ENCODE data around the gene RHEBL1. TPM values are rescaled to one million over a fixed set of nuclear protein-coding genes. Genes with fewer than 3 reads are reported as not detected.
A peak's percentile ranks its signal among the peaks of the same experiment; 100 is the strongest.

Gene RHEBL1, protein sequence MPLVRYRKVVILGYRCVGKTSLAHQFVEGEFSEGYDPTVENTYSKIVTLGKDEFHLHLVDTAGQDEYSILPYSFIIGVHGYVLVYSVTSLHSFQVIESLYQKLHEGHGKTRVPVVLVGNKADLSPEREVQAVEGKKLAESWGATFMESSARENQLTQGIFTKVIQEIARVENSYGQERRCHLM
- 1.2 TPM for total RNA-seq
- 1 to 10 TPM; 1.5 to 3.4 (median 1.9) TPM for polyA plus RNA-seq (ENCODE audit: insufficient read depth in 1 of 8, insufficient read length in 8 of 8, low replicate concordance in 1 of 8)
- long read RNA-seq, donor 1 = 0 reads
- long read RNA-seq, donor 2 = 0 reads
- long read RNA-seq, donor 3, partial matches to known transcripts = 0 of 1 reads
- long read RNA-seq, donor 3, other reads (novel, unspliced or antisense) = 0 of 1 reads
- long read RNA-seq, donor 4 = 0 reads
- long read RNA-seq, donor 5, partial matches to known transcripts = 0 of 1 reads
- long read RNA-seq, donor 5, other reads (novel, unspliced or antisense) = 0 of 1 reads
- long read RNA-seq, donor 6 = 0 reads
- long read RNA-seq, donor 7, partial matches to known transcripts = 0 of 1 reads
- long read RNA-seq, donor 7, other reads (novel, unspliced or antisense) = 0 of 1 reads
- long read RNA-seq, donor 8 = 0 reads
- long read RNA-seq, donor 9, partial matches to known transcripts = 0 of 3 reads
- long read RNA-seq, donor 9, other reads (novel, unspliced or antisense) = 0 of 3 reads
- long read RNA-seq, donor 10 = 0 reads
- long read RNA-seq, donor 11 = 0 reads

DNA sequence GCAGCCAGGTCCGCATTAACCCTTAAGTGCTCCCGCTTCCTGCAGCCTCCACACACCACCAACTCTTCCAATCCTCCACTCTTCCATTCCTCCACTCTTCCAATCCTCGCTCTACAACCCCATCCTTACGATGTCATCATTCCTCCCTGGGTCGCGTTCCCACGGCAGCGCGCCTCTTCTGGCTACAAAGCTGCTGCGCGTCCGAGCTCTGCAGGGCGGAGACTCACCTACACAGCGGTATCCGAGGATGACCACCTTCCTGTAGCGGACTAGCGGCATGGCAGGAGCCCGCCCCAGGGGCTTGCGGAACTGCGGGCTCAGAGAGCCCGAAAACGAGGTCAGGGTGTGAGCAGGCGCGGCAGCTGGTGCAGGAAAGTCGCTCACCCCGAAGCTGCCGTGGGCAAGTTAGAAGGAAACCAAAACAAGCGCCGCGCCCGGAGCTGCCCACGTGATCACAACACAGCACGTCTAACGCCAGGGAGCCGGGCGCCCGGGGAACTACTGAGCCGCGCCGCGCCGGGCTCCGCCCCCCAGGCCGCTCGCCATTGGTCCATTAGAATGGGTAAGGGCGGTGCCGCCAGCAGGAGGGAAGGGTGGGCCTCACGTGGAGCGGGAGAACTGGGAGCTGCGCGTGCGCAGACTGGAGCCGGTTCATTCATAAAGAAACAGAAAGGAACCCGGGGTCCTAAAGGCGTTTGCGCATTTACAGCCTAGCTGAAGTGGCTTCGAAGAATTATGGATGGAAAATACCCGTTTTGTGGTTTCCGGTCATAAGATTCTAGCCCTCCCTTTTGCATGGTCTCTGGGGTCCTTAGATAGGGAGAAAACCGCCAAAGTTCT, at the start of gene RHEBL1:
Gene RHEBL1, minus strand, starts transcription at position 473 of the 840 bp plus-strand sequence. Its CDS starts 194 bp downstream, at position 279.
- Histone ChIP-seq H3K4me1 (ENCODE audit: control insufficient read depth, insufficient read depth, low read length) (peaks cover 13% of the 10 kb centered on the region), H3K27ac (ENCODE audit: low read length) (peak within 1 kb of the TSS; percentile 80)
- DNase-seq = peak; percentile 98

DNA sequence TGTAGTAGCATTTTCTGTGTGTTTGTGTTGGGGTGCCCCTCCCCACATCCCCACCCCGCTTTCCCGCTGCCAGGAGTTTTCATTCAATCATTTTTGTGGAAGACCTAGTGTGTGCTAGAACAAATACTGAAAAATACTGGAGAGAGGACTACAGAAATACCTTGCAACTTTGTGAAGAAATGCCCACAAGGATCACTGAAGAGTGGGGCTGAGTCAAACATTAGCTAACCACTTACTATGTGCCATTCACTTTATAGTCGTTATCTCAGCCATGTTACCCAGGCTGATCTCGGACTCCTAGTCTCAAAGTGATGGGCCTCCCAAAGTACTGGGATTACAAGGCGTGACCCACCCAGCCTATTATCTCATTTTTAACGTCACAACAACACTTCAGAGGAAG, 41.4 kb upstream of the RHEBL1 start:
- H3K27ac ChIP-seq (ENCODE audit: low read length) = peak overlapping the region; percentile 97
- H3K9me3 ChIP-seq (replicated peaks; ENCODE audit: control insufficient read depth, low read depth, low read length) = no peaks in the 10 kb centered on the region
- H3K4me1 ChIP-seq (ENCODE audit: control insufficient read depth, insufficient read depth, low read length) = peaks cover 33% of the 10 kb centered on the region
- WGBS (ENCODE audit: insufficient coverage) = 63% methylated on average over 1 of the region's 6 CpGs
- DNase-seq = no peak
- no peaks in the 10 kb centered on the region for H3K27me3 ChIP-seq (ENCODE audit: control insufficient read depth, insufficient read depth, low read length)
- H3K4me3 ChIP-seq (ENCODE audit: low read length) = peak overlapping the region; percentile 97
- peaks cover 15% of the 10 kb centered on the region for H3K36me3 ChIP-seq (ENCODE audit: control insufficient read depth, insufficient read depth, low read length)

More for the DNA sequence above, at the start of gene RHEBL1:
- peak within 1 kb of the TSS; percentile 90 for H3K4me3 ChIP-seq (ENCODE audit: low read length)
- H3K9me3 ChIP-seq (replicated peaks; ENCODE audit: control insufficient read depth, low read depth, low read length) = no peaks in the 10 kb centered on the region
- under 1% methylated on average over 59 of the region's 60 CpGs for WGBS (ENCODE audit: insufficient coverage)
- H3K27me3 ChIP-seq (ENCODE audit: control insufficient read depth, insufficient read depth, low read length) = no peaks in the 10 kb centered on the region
- H3K36me3 ChIP-seq (ENCODE audit: control insufficient read depth, insufficient read depth, low read length) = peaks cover 8% of the 10 kb centered on the region

DNA sequence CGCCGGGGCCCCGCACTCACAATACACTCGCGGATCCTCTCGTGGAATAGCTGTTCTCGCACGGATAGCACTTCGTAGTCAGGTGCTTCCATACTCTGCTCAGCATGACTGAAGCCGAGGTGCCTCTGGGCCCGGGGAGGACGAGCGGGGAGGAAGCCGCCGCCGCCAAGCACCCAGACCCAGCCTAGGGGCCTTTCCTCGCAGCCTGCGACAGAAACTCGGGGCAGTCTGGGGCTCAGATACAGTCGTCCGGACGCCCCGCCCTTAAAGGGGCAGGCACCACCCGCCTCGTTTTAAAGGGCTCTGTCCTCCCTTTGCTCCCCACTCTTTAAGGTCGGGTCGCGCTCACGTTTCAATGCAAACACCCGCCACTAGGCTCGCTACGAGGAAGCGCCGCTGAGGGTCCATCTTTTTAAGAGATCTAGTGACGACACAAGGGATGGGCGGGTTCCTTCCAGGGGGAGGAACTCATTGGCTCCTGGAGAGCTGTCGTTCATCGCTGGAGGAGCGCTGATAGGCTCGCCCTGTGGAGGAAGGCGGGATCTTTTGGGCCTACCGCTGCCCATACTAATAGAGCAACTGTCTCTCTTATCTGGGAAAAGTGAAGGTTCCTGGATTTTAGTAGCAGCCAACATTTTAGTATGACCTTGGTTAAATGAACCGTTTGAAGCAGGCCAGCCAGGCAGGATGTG, 40.8 kb upstream of the RHEBL1 start, which contains the start of gene LMBR1L:
Gene LMBR1L, minus strand, starts transcription at position 384 of the 692 bp plus-strand sequence. Its CDS starts 292 bp downstream, at position 92.
- H3K4me1 ChIP-seq (ENCODE audit: control insufficient read depth, insufficient read depth, low read length) = peaks cover 38% of the 10 kb centered on the region
- WGBS (ENCODE audit: insufficient coverage) = under 1% methylated on average over 36 of the region's 43 CpGs
- peak within 1 kb of the TSS; percentile 97 for H3K4me3 ChIP-seq (ENCODE audit: low read length)

DNA sequence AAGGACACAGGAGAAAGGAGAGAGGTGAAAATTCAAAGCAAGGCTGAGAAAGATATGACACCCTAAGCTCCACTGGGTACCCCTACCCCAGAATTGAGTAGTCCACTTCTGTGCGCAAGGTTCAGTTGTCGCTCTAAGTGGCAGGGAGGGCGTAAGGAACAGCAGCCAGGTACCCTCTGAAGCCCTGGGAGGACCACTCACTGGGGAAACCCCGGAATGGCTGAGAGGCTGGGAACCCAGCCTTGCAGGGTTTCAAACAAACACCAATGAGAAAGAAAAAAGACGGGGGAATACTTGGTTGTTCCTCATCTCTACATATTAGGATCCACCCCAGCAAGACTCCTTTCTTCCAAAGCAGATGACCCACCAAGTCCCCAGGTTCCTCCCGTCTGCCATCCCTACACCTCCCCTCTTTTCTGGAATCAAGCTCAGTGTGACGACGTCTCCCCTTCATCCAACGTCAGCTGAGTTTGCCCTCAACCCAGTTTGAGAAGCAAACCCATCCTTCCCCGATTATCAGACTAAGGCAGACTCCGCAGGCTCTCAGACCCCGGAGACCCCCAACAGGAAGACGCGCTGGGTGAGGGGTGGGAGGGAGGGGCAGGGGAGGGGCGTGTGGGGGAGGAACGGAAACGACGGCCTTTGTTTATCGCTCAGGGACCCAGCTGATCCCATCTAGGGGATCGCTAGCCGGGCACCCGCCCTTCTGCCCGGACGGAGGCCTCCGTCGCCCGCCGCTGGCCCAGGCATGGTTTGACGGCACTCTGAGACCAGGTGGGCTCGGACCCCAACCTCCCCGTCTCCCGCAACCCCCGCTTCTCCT, 40.1 kb upstream of the RHEBL1 start:
- Histone ChIP-seq H3K9me3 (replicated peaks; ENCODE audit: control insufficient read depth, low read depth, low read length) (no peaks in the 10 kb centered on the region), H3K4me1 (ENCODE audit: control insufficient read depth, insufficient read depth, low read length) (peaks cover 45% of the 10 kb centered on the region)
- DNase-seq = peak; percentile 70

More for the DNA sequence above, 40.8 kb upstream of the RHEBL1 start, which contains the start of gene LMBR1L:
- H3K36me3 ChIP-seq (ENCODE audit: control insufficient read depth, insufficient read depth, low read length) = peaks cover 20% of the 10 kb centered on the region
- peak; percentile 100 for DNase-seq
- peak within 1 kb of the TSS; percentile 97 for H3K27ac ChIP-seq (ENCODE audit: low read length)
- H3K9me3 ChIP-seq (replicated peaks; ENCODE audit: control insufficient read depth, low read depth, low read length) = no peaks in the 10 kb centered on the region
- no peaks in the 10 kb centered on the region for H3K27me3 ChIP-seq (ENCODE audit: control insufficient read depth, insufficient read depth, low read length)

DNA sequence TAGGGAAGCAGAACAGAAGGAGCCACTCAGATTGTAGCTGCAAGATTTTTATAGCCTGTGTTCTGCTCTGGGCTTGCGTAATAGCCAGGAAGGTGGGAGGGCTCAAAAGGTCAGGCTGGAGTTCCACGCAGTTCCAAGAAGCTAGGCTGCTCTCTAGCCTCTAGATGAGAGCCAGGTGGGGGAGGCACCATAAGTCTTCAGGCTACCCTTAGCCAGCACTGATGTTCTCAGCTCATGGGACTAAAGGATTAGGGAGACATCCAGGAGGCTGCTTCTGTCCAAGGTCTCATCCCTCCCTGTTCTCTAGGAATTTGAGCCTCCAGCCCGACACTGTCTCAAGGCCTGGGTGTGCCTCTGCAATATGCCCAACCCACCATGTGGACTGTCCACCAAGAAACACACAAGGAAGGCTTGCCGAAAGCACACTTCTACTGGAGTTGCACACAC, 39.2 kb upstream of the RHEBL1 start:
- H3K27ac ChIP-seq (ENCODE audit: low read length) = peak overlapping the region; percentile 97
- DNase-seq = peak; percentile 80
- H3K36me3 ChIP-seq (ENCODE audit: control insufficient read depth, insufficient read depth, low read length) = peaks cover 37% of the 10 kb centered on the region
- no peaks in the 10 kb centered on the region for H3K27me3 ChIP-seq (ENCODE audit: control insufficient read depth, insufficient read depth, low read length)
- H3K4me3 ChIP-seq (ENCODE audit: low read length) = peak overlapping the region; percentile 97
- peaks cover 48% of the 10 kb centered on the region for H3K4me1 ChIP-seq (ENCODE audit: control insufficient read depth, insufficient read depth, low read length)
- no peaks in the 10 kb centered on the region for H3K9me3 ChIP-seq (replicated peaks; ENCODE audit: control insufficient read depth, low read depth, low read length)
- WGBS (ENCODE audit: insufficient coverage) = 13% methylated on average over 2 of the region's 4 CpGs

More for the DNA sequence above, 40.1 kb upstream of the RHEBL1 start:
- peak overlapping the region; percentile 97 for H3K4me3 ChIP-seq (ENCODE audit: low read length)
- under 1% methylated on average over 21 of the region's 33 CpGs for WGBS (ENCODE audit: insufficient coverage)
- H3K27me3 ChIP-seq (ENCODE audit: control insufficient read depth, insufficient read depth, low read length) = no peaks in the 10 kb centered on the region
- peak overlapping the region; percentile 97 for H3K27ac ChIP-seq (ENCODE audit: low read length)
- H3K36me3 ChIP-seq (ENCODE audit: control insufficient read depth, insufficient read depth, low read length) = peaks cover 28% of the 10 kb centered on the region

DNA sequence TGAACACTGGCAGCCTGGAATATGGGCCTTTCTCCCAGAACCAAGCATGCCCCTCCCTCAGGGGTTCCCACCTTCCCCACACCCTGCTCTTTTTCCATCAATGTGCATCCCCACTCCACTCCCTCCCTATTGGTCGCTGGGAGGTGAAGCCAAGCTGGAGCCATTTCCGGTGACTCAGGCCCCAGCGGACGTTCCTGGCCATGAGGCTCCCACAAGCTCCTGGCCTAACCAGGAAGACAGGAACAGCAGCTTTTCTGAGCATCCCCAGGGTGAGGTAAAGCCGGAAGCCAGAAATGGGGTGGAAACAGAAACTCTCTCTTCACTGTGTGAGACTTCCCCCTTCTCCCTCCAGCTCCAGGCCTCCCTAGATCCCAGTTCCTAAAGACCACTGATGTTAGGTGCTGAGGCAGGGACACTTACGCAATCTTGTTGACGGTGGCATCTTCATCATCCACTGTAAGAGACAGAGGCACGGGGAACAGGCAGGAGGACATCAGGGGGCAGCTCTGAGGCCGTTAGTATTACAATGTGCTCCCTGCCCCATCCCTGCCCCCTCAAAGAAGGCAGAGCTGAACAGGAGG, 35.8 kb upstream of the RHEBL1 start:
- Histone ChIP-seq H3K4me3 (ENCODE audit: low read length) (no peak overlapping the region), H3K4me1 (ENCODE audit: control insufficient read depth, insufficient read depth, low read length) (peaks cover 42% of the 10 kb centered on the region), H3K27ac (ENCODE audit: low read length) (peak overlapping the region; percentile 62), H3K27me3 (ENCODE audit: control insufficient read depth, insufficient read depth, low read length) (no peaks in the 10 kb centered on the region), H3K9me3 (replicated peaks; ENCODE audit: control insufficient read depth, low read depth, low read length) (no peaks in the 10 kb centered on the region), H3K36me3 (ENCODE audit: control insufficient read depth, insufficient read depth, low read length) (peaks cover 70% of the 10 kb centered on the region)
- 47% methylated on average over 3 of the region's 9 CpGs for WGBS (ENCODE audit: insufficient coverage)
- DNase-seq = peak; percentile 77

DNA sequence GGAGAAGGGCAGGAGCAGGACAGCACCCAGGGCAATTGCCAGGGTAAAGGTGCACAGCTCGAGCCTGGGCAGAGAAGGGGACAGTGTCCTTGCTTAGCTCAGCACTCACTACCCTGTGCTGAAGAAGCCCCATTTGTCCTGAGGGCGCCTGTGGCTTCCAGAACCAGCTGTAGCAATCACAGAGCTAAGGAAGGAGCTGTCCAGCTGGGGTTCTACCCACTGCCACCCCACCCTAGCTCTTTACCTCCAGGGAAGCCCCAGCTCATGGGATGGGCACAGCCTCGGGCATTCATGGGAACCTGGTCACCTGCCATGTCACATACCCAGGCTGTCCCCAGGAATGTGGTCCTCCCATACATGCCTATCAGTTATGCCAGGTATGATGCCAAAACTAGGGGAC, 35.0 kb upstream of the RHEBL1 start:
- Histone ChIP-seq H3K36me3 (ENCODE audit: control insufficient read depth, insufficient read depth, low read length) (peaks cover 75% of the 10 kb centered on the region), H3K4me3 (ENCODE audit: low read length) (no peak overlapping the region), H3K27ac (ENCODE audit: low read length) (no peak overlapping the region), H3K9me3 (replicated peaks; ENCODE audit: control insufficient read depth, low read depth, low read length) (no peaks in the 10 kb centered on the region), H3K4me1 (ENCODE audit: control insufficient read depth, insufficient read depth, low read length) (peaks cover 42% of the 10 kb centered on the region), H3K27me3 (ENCODE audit: control insufficient read depth, insufficient read depth, low read length) (no peaks in the 10 kb centered on the region)
- WGBS (ENCODE audit: insufficient coverage) = 100% methylated on average over 2 of the region's 3 CpGs
- no peak for DNase-seq

DNA sequence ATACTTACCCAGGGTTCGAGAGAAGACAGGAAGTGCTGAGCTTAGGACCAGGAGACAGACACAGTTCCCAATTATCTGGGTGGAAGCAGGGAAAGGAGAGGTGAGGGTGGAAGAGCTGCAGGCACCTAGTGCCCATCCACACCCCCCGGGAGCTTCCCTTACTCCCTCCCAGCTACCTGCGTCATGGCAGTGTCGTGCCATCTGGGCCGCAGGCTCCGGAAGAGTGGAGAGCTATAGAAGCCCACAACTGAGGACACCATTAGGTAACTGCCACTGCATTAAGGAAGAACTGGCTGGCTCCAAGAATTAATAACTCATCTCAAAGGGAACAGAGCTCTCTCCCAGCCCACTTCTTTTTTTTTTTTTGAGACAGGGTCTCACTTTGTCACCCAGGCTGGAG, 30.6 kb upstream of the RHEBL1 start:
- Histone ChIP-seq H3K4me1 (ENCODE audit: control insufficient read depth, insufficient read depth, low read length) (peaks cover 8% of the 10 kb centered on the region), H3K27ac (ENCODE audit: low read length) (no peak overlapping the region), H3K4me3 (ENCODE audit: low read length) (no peak overlapping the region), H3K36me3 (ENCODE audit: control insufficient read depth, insufficient read depth, low read length) (peaks cover 90% of the 10 kb centered on the region), H3K9me3 (replicated peaks; ENCODE audit: control insufficient read depth, low read depth, low read length) (no peaks in the 10 kb centered on the region), H3K27me3 (ENCODE audit: control insufficient read depth, insufficient read depth, low read length) (no peaks in the 10 kb centered on the region)
- no peak for DNase-seq
- WGBS (ENCODE audit: insufficient coverage) = 96% methylated on average over 4 of the region's 6 CpGs

Data from muscle of leg (tissue), 16 donors.